Keratinocyte (primary cell): Measurements from ENCODE around the gene NSUN4.

Experiments
- EZH2 ChIP-seq: IDR thresholded peaks from one replicate; pipeline ENCODE4 v1.6.1; 2012; ENCODE audit warnings: inconsistent platforms, mild to moderate bottlenecking, low read length, moderate library complexity
- TF ChIP-seq, protein P1 (sequence below), 3 experiments: IDR thresholded peaks in 1 of 3; conservative IDR thresholded peaks in 1 of 3; optimal IDR thresholded peaks in 1 of 3; 2 replicates in 2 of 3; 3 replicates in 1 of 3; pipeline versions ENCODE3 to v1.5.1; 2011; ENCODE audit warnings: low read length in 3 of 3, mild to moderate bottlenecking in 3 of 3, moderate library complexity in 2 of 3, control low read depth in 1 of 3, inconsistent platforms in 1 of 3; ENCODE audit not compliant: insufficient read depth in 2 of 3; ENCODE audit errors: extremely low read depth in 1 of 3

DNA sequence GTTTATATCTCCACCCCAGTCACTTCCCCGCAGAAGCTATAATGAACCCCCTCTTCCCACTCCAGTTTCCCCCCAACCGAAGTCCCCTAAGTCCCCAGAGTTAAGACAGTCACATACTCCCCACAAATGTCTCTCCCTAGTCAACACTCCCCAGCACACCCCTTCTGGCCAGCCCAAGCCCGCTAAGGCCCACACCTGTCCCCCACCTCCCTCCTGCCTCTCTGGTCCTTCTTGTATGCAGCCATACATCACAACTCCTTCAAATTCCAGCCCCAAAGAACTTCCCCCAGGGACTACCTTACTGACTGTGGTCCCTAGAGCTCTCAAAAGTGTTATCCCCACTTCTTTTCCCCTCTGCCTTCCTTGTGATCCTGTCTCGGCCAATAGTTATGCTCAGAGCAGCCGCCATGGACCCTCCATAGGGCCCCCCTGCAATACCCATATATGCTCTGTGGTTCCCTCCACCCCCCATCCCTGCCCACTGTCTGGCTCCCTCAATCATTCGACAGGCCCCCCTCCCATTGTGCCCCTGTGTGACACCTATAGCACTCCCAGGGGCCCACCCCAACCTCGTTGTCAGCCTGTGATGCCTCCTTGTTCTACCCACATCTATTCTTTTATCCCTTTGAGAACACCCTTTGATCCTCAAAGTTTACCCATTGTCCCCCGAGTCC, 2.2 kb downstream of the NSUN4 start:
- TF ChIP-seq, protein P1, sequence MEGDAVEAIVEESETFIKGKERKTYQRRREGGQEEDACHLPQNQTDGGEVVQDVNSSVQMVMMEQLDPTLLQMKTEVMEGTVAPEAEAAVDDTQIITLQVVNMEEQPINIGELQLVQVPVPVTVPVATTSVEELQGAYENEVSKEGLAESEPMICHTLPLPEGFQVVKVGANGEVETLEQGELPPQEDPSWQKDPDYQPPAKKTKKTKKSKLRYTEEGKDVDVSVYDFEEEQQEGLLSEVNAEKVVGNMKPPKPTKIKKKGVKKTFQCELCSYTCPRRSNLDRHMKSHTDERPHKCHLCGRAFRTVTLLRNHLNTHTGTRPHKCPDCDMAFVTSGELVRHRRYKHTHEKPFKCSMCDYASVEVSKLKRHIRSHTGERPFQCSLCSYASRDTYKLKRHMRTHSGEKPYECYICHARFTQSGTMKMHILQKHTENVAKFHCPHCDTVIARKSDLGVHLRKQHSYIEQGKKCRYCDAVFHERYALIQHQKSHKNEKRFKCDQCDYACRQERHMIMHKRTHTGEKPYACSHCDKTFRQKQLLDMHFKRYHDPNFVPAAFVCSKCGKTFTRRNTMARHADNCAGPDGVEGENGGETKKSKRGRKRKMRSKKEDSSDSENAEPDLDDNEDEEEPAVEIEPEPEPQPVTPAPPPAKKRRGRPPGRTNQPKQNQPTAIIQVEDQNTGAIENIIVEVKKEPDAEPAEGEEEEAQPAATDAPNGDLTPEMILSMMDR (optimal IDR thresholded peaks at IDR 0.05 in 1 of 3, IDR thresholded peaks at IDR 0.05 in 1 of 3, conservative IDR thresholded peaks at IDR 0.05 in 1 of 3; ENCODE audit: extremely low read depth in 1 of 3, insufficient read depth in 2 of 3, low read length in 3 of 3) = no peak
- no peak for TF ChIP-seq EZH2
